T-helper 2 cell (primary cell): ENCODE results near the gene SNCG.
"Not testable (repeated sequence)": the region's sequence is repeated elsewhere in the genome, so short reads cannot be mapped to it uniquely, and the experiment has no call there.

Experiments
- DNase-seq, 5 experiments: peaks; one replicate each; pipeline versions ENCODE4 v3.0.0 to v3.0.0-alpha.2; 2012 to 2022

Gene SNCG

GRCh38 chr10:86979296-86979818 lies 21.0 kb downstream of the SNCG start:
- no peak for DNase-seq

- DNase-seq: no peak
Measured at GRCh38 chr10:86979977-86980448, 21.6 kb downstream of the SNCG start.

- DNase-seq: not testable (repeated sequence)
Measured at GRCh38 chr10:86981020-86981419, 22.6 kb downstream of the SNCG start.

GRCh38 chr10:86981716-86982115 lies 23.3 kb downstream of the SNCG start:
- DNase-seq: no peak

GRCh38 chr10:86984498-86984897 lies 26.1 kb downstream of the SNCG start:
- not testable (repeated sequence) for DNase-seq

DNA sequence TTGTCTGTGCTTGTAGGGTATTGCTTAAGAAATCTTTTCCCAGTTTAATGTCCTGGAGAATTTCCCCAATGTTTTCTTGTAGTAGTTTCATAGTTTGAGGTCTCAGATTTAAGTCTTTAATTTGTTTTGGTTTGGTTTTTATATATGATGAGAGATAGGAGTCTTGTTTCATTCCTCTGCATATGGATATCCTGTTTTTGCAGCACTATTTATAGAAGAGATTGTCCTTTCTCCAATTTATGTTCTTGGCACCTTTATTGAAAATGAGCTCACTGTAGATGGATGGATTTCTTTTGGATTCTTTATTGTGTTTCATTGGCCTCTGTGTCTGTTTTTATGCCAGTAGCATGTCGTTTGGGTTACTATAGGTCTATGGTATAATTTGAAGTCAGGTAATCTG lies 30.1 kb downstream of the SNCG start:
- no peak for DNase-seq

- not testable (repeated sequence) for DNase-seq
Measured at GRCh38 chr10:86991362-86991761, 33.0 kb downstream of the SNCG start.

DNA sequence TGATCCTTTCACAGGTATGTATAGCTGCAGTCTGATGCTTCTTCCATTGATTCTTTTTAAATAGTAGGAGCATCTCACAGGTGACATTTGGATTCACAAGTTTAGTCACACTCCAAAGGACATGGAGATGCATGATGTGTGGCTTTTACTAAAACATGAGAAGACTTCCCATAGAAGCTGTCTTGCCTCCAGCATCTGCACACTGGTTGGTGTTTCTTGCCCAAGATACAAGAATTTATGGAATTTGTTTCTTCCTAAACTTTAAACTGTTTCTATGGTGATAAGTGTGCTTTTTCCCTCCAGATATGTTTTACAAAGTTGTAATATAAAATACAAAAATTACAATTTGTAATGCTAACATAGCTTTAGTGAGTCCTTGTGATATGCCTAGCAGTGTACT lies 34.1 kb downstream of the SNCG start:
- DNase-seq: no peak

DNA sequence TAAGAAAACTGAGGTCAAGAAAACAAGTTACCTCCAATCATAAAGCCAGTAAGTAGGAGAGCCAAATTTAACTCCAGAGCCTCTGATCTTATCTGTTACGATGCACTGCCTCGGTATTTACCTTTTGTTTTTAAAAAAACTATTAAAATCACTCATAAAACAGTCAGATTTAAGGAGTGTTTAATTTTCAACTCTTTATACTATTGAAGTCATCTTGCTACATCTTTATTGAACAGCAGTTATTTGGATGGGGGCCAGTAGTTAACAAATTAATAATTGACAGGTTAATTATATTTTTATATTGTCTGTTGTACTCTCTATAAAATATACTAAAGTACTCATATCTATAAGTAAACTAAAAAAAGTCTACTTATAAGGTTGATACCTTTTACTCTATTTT lies 34.5 kb downstream of the SNCG start:
- DNase-seq: no peak

GRCh38 chr10:86999802-87000403 lies 41.5 kb downstream of the SNCG start:
- not testable (repeated sequence) for DNase-seq

- no peak for DNase-seq
Measured at GRCh38 chr10:87000491-87000890, 42.1 kb downstream of the SNCG start.

GRCh38 chr10:87007124-87007523 lies 48.7 kb downstream of the SNCG start:
- not testable (repeated sequence) for DNase-seq

DNA sequence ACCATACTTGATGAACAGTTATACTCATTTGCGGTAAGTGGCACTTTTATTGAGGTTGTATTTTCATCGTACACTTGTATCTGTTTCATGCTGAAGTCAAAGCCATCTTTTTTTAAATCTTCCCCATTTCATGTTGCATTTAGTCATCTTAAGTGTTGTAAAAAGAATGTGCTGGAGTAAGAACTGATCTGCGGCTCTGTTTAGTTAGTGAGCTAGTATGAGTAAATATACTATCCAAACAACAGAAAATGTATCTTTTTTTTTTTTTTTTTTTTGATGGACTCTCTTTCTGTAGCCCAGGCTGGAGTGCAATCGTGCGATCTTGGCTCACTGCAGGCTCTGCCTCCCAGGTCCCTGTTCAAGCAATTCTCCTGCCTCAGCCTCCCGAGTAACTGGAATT lies 49.3 kb downstream of the SNCG start:
- DNase-seq: not testable (repeated sequence)

GRCh38 chr10:87008303-87008702 lies 49.9 kb downstream of the SNCG start:
- DNase-seq: not testable (repeated sequence)

GRCh38 chr10:87009134-87009696 lies 50.8 kb downstream of the SNCG start:
- DNase-seq: not testable (repeated sequence)
